Right lobe of liver (tissue), 6 donors: ENCODE measurements around the gene TENM4. TPM values are rescaled to one million over a fixed set of nuclear protein-coding genes. Genes with fewer than 3 reads are reported as not detected.

Experiments
- ATAC-seq, 4 donors: fragments of 200-7000 bp; cut with Tn5 transposase; one replicate each; pipeline ENCODE4 v1.9.1; 2020; ENCODE audit warnings: mild to moderate bottlenecking in 4 of 4, moderate library complexity in 4 of 4
- DNase-seq, 3 donors: peaks; one replicate each; pipeline ENCODE4 v3.0.0-alpha.2; 2020
- H3K27ac ChIP-seq, 3 donors: fragments of 200-600 bp; one replicate each; pipeline ENCODE4 v1.8.0; 2022
- H3K27me3 ChIP-seq, 2 donors: fragments of 200-600 bp; one replicate each; pipeline ENCODE4 v1.8.0; 2022
- H3K36me3 ChIP-seq, 4 donors: fragments of 200-600 bp; sonication (generic) in 1 of 4; one replicate each; pipeline versions ENCODE4 v1.5.1 to v1.8.0; 2017 to 2022; ENCODE audit warnings: control low read depth in 1 of 4
- H3K4me1 ChIP-seq, 4 donors: fragments of 200-600 bp; sonication (generic) in 1 of 4; one replicate each; pipeline versions ENCODE4 v1.5.1 to v1.8.0; 2017 to 2022; ENCODE audit warnings: control low read depth in 1 of 4
- H3K4me3 ChIP-seq, 3 donors: fragments of 200-600 bp; one replicate each; pipeline ENCODE4 v1.8.0; 2022
- H3K9me3 ChIP-seq, 4 donors: fragments of 200-600 bp; sonication (generic) in 1 of 4; one replicate each; pipeline versions ENCODE4 v1.5.1 to v1.8.0; 2017 to 2022; ENCODE audit warnings: control low read depth in 1 of 4
- POLR2A ChIP-seq: fragments of 450-650 bp; IDR thresholded peaks from one replicate; pipeline ENCODE4 v1.6.1; 2017; ENCODE audit warnings: antibody characterized with exemption, mild to moderate bottlenecking
- WGBS: methylation state at CpG from one replicate; pipeline ENCODE4 v1.1.6; 2018; ENCODE audit warnings: low coverage, low lambda C conversion rate; ENCODE audit not compliant: insufficient coverage; ENCODE audit errors: missing lambda C conversion rate; 5-methylcytosine and 5-hydroxymethylcytosine counted together
- intact Hi-C, 2 donors: fragments of 100-400 bp; cut with DNase I; formaldehyde crosslinking; loops; one replicate each; pipeline versions ENCODE4 v1.11.2 to v1.14.1; 2022
- total RNA-seq, 6 experiments: library from RNA; depleted of rRNA in 2 of 6; stranded (reverse); fragments of >200 nt in 2 of 6; fragmentation: NEBNext Ultra II Directional in 3 of 6; extraction: Animal tissue kit (Norgen Biotek cat#: 25700) in 3 of 6; gene quantifications; one replicate each; pipeline versions ENCODE4 v1.1.0 to v1.2.4, GENCODE V29; 2016 to 2023
- TF ChIP-seq, protein P1 (sequence below), 4 donors: fragments of 200-600 bp in 3 of 4; fragments of 450-650 bp in 1 of 4; IDR thresholded peaks; one replicate each; pipeline versions ENCODE4 v1.5.1 to v1.8.0; 2016 to 2022; ENCODE audit warnings: antibody characterized with exemption in 4 of 4, mild to moderate bottlenecking in 2 of 4
- donor health status: DM: no; HTN: yes; CAD: no.
- donor health status: DM: no; HTN: no; CAD: no.
- donor health status: DM: no; HTN: no; CAD: no.
- donor health status: DM: no; HTN: yes; CAD: no.
- donor health status: DM: no; HTN: yes; CAD: no.

The TENM4 gene
- total RNA-seq, 6 experiments from 2014 or later, result 0.04 to 0.58 (median 0.14) TPM; not detected in 2

DNA sequence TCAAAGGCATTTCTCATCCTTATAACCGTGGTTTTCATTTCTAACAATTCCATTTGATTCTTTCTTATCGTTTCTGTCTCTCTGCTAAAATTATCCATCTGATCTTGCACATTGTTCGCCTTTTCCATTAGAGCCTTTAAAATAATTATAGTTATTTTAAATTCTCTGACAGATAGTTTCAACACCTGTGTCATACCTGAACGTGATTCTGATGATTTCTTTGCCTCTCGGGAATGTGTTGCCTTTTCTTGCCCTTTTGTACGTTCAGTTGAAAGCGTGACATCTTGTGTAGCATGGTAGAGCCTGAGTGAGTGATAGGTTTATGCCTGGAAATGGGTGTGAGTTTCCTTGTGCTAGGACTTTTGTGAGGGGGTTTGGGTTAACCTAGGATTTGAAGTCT is 744.7 kb downstream of the TENM4 start:
- intact Hi-C loops, result no loop called here
- no peaks in the 10 kb centered on the region for H3K9me3 ChIP-seq
- ATAC-seq (no peak), DNase-seq (no peak)
- no peak overlapping the region for H3K4me3 ChIP-seq
- no peak for TF ChIP-seq POLR2A
- TF ChIP-seq, protein P1, sequence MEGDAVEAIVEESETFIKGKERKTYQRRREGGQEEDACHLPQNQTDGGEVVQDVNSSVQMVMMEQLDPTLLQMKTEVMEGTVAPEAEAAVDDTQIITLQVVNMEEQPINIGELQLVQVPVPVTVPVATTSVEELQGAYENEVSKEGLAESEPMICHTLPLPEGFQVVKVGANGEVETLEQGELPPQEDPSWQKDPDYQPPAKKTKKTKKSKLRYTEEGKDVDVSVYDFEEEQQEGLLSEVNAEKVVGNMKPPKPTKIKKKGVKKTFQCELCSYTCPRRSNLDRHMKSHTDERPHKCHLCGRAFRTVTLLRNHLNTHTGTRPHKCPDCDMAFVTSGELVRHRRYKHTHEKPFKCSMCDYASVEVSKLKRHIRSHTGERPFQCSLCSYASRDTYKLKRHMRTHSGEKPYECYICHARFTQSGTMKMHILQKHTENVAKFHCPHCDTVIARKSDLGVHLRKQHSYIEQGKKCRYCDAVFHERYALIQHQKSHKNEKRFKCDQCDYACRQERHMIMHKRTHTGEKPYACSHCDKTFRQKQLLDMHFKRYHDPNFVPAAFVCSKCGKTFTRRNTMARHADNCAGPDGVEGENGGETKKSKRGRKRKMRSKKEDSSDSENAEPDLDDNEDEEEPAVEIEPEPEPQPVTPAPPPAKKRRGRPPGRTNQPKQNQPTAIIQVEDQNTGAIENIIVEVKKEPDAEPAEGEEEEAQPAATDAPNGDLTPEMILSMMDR (IDR thresholded peaks at IDR 0.05), result no peak
- WGBS, result 52% methylated on average over 6 of the region's 7 CpGs
- no peaks in the 10 kb centered on the region for H3K4me1 ChIP-seq
- no peaks in the 10 kb centered on the region for H3K36me3 ChIP-seq
- no peak overlapping the region for H3K27ac ChIP-seq
- no peaks in the 10 kb centered on the region for H3K27me3 ChIP-seq

DNA sequence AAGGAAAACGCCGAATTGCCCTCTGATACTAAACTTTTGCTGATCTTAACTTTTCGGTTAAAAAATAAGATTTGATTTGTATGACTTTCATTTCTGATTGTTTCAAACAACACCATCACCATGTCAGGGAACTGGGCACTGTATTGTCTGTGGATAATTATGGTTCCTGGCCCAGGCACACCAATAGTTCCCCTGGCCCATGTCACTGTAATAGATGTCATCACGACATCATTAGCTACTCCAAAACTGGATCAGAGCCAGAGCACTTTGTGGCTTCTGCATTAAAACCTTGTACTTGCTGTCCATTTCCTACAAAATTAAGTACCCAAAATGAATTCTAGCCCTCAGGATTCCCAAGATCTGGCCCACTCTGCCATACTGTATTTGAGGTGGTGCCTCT is 746.7 kb downstream of the TENM4 start:
- Histone ChIP-seq H3K4me3 (no peak overlapping the region), H3K27me3 (no peaks in the 10 kb centered on the region), H3K36me3 (no peaks in the 10 kb centered on the region), H3K9me3 (no peaks in the 10 kb centered on the region), H3K4me1 (no peaks in the 10 kb centered on the region), H3K27ac (no peak overlapping the region)
- 70% methylated on average over 4 of the region's 4 CpGs for WGBS
- TF ChIP-seq POLR2A, result no peak
- TF ChIP-seq, protein P1 (IDR thresholded peaks at IDR 0.05), result no peak
- DNase-seq (no peak), ATAC-seq (no peak)
- intact Hi-C loops, result no loop called here

DNA sequence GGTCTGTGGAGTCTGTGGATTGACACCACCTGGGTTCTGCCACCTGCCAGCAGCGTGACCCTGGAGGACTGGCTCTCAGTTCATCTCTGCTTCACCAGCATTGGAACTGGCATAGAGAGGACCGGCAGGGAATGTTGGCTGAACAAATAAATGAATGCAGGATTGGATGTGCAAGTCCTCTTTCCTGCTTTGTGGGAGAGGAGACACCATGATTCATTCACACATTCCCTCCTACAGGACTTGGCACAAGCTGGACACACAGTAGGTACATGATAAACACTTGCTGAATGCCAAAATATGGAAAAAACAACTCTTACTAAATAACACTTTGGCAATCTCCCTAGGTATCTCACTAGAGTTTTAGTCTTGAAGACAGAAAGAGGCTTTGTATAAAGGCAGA is 749.6 kb downstream of the TENM4 start:
- Histone ChIP-seq H3K36me3 (no peaks in the 10 kb centered on the region), H3K27me3 (no peaks in the 10 kb centered on the region), H3K4me3 (no peak overlapping the region), H3K9me3 (no peaks in the 10 kb centered on the region), H3K27ac (no peak overlapping the region), H3K4me1 (no peaks in the 10 kb centered on the region)
- intact Hi-C loops, result no loop called here
- DNase-seq (no peak), ATAC-seq (no peak)
- 13% methylated on average over 1 of the region's 2 CpGs for whole genome bisulfite sequencing
- TF ChIP-seq POLR2A, result no peak
- TF ChIP-seq, protein P1 (IDR thresholded peaks at IDR 0.05), result no peak

DNA sequence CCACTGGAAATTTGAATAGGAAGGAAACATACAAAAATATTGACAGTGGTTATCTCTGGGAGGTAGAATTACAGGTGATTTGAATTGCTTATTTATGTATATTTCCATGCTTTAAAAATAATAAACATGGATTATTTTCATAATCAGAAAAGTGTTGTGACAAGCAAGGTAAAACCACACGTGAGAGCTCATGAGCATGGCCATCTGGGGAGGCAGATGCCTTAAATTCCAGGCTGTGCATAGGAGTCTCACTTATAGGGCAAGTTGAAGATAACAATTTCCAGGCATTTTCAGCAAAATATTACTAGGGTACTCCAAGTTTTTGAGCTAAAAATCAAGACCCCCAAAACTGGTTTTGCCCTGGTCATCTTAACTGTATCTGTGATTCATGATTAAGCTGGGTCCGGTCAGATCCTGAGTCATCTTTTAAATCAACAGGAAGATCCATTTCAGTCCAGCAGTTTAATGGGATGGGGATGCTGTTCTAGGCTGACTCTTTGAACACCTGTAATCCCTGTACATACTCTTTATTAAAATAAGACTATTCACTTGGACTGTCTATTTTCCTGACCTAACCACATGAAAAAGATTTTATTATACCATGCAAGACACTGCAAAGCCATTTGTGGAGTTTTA is 750.4 kb downstream of the TENM4 start:
- intact Hi-C loops, result no loop called here
- ATAC-seq (no peak), DNase-seq (no peak)
- Histone ChIP-seq H3K36me3 (no peaks in the 10 kb centered on the region), H3K27ac (no peak overlapping the region), H3K4me1 (no peaks in the 10 kb centered on the region), H3K9me3 (no peaks in the 10 kb centered on the region), H3K4me3 (no peak overlapping the region), H3K27me3 (no peaks in the 10 kb centered on the region)
- TF ChIP-seq, protein P1 (IDR thresholded peaks at IDR 0.05), result no peak
- TF ChIP-seq POLR2A, result no peak
- WGBS, result 67% methylated on average over 2 of the region's 2 CpGs
